Hepatocyte (in vitro differentiated cells): Measurements from ENCODE around the gene FAM221B. TPM values are rescaled to one million over a fixed set of nuclear protein-coding genes. Genes with fewer than 3 reads are reported as not detected.
A peak's percentile ranks its signal among the peaks of the same experiment; 100 is the strongest.

Experiments used
- DNase-seq: peaks from one replicate; pipeline ENCODE4 v3.0.0-alpha.2; 2016; ENCODE audit warnings: low spot score
- H2AFZ ChIP-seq: fragments of 200-600 bp; sonication (generic); 2 replicates; pipeline ENCODE4 v1.6.0; 2016; ENCODE audit warnings: antibody characterized with exemption, mild to moderate bottlenecking
- H3K27ac ChIP-seq: fragments of 200-600 bp; sonication (generic); 2 replicates; pipeline ENCODE4 v1.5.1; 2016; ENCODE audit warnings: mild to moderate bottlenecking
- H3K27me3 ChIP-seq: fragments of 200-600 bp; sonication (generic); 2 replicates; pipeline ENCODE4 v1.6.1; 2016
- H3K36me3 ChIP-seq: fragments of 200-600 bp; sonication (generic); replicated peaks from 2 replicates; pipeline ENCODE4 v1.5.1; 2016; ENCODE audit warnings: low read depth; ENCODE audit not compliant: insufficient read depth
- H3K4me1 ChIP-seq: fragments of 200-600 bp; sonication (generic); 2 replicates; pipeline ENCODE4 v1.5.1; 2016; ENCODE audit warnings: mild to moderate bottlenecking, moderate library complexity; ENCODE audit not compliant: insufficient read depth
- H3K4me2 ChIP-seq: fragments of 200-600 bp; sonication (generic); 2 replicates; pipeline ENCODE4 v1.6.0; 2016
- H3K4me3 ChIP-seq: fragments of 200-600 bp; sonication (generic); 2 replicates; pipeline ENCODE4 v1.5.1; 2016; ENCODE audit warnings: mild to moderate bottlenecking
- H3K79me2 ChIP-seq: fragments of 200-600 bp; sonication (generic); 2 replicates; pipeline ENCODE4 v1.6.0; 2017; ENCODE audit warnings: mild to moderate bottlenecking
- H3K9me2 ChIP-seq: fragments of 200-600 bp; sonication (generic); replicated peaks from 2 replicates; pipeline ENCODE4 v1.6.0; 2017; ENCODE audit warnings: mild to moderate bottlenecking; ENCODE audit not compliant: insufficient read depth
- H3K9me3 ChIP-seq: fragments of 200-600 bp; sonication (generic); 2 replicates; pipeline ENCODE4 v1.5.1; 2016; ENCODE audit warnings: low read depth, mild to moderate bottlenecking
- H4K20me1 ChIP-seq: fragments of 200-600 bp; sonication (generic); 2 replicates; pipeline ENCODE4 v1.6.0; 2016; ENCODE audit warnings: mild to moderate bottlenecking; ENCODE audit not compliant: insufficient read depth, poor library complexity, severe bottlenecking
- EZH2 ChIP-seq: fragments of 200-600 bp; sonication (generic); IDR thresholded peaks from 2 replicates; pipeline ENCODE4 v1.6.1; 2016; ENCODE audit warnings: antibody characterized with exemption, mild to moderate bottlenecking, borderline replicate concordance
- EZH2phosphoT487 ChIP-seq: fragments of 200-600 bp; sonication (generic); IDR thresholded peaks from one replicate; pipeline ENCODE4 v1.6.1; 2018; ENCODE audit warnings: antibody characterized with exemption, mild to moderate bottlenecking, low read depth, moderate library complexity; ENCODE audit not compliant: unreplicated experiment, severe bottlenecking
- WGBS: methylation state at CpG from one replicate; pipeline ENCODE4 v1.1.6; 2016; ENCODE audit warnings: low lambda C conversion rate; ENCODE audit errors: missing lambda C conversion rate; 5-methylcytosine and 5-hydroxymethylcytosine counted together
- polyA plus RNA-seq: library from polyadenylated mRNA; unstranded; fragments of >200 nt; fragmentation: Nextera tagmentation; extraction: Ambion mirVana; gene quantifications from 2 replicates; pipeline ENCODE4 v1.2.1, GENCODE V29; 2016
- total RNA-seq: library from RNA; depleted of rRNA; stranded (reverse); fragments of >200 nt; gene quantifications from 2 replicates; pipeline ENCODE4 v1.2.3, GENCODE V29; 2014
- TF ChIP-seq, protein P1 (sequence below): fragments of 200-600 bp; sonication (generic); IDR thresholded peaks from 2 replicates; pipeline ENCODE4 v1.5.1; 2016; ENCODE audit warnings: antibody characterized with exemption, mild to moderate bottlenecking; ENCODE audit not compliant: poor library complexity

FAM221B gene
- total and polyA plus RNA-seq, 2 experiments from 2014 or later = not detected

DNA sequence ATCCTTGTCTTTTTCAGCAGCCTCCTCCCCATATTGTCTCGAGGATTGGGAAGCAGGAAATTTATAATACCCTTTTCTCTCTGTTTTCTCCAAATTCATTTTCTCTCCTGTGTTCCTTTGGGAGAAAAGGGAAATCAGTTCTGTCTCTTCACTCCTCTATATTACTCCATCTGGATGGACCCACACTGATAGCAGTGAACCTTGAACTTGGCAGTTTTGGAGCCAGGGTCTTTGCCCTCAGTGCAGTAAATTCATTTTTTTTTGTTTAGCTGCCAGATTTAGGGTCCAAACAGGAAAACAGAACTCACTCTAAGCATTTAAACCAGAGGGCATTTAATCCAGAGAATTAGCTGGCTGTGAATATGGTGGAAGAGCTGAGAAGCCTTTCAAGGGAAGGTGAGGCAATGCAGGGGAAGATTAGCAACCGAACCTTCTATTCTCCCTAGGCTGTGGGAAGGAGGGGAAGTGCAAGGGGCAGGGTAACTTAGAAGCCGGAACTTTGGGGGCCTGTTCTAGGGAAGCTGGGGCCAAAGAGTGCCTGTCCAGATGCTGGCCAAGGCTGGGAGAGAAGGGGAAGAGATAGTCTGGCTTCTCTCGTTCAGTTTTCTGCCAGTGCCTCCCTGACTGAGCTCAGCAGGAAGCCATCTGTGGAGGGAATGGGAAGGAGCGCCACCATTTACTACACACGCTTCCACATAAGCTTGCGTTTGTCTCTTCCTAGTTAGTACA lies 53.5 kb downstream of the FAM221B start:
- Histone ChIP-seq H3K79me2 (peaks cover 5% of the 10 kb centered on the region), H3K27ac (no peak overlapping the region), H2AFZ (no peak overlapping the region), H4K20me1 (no peaks in the 10 kb centered on the region), H3K4me1 (peaks cover 11% of the 10 kb centered on the region), H3K4me3 (no peak overlapping the region), H3K9me2 (no peaks in the 10 kb centered on the region), H3K36me3 (no peaks in the 10 kb centered on the region), H3K27me3 (no peaks in the 10 kb centered on the region), H3K4me2 (no peak overlapping the region), H3K9me3 (no peaks in the 10 kb centered on the region)
- WGBS = 59% methylated on average over 7 of the region's 7 CpGs
- no peak for DNase-seq
- no peak for TF ChIP-seq EZH2
- TF ChIP-seq, protein P1, sequence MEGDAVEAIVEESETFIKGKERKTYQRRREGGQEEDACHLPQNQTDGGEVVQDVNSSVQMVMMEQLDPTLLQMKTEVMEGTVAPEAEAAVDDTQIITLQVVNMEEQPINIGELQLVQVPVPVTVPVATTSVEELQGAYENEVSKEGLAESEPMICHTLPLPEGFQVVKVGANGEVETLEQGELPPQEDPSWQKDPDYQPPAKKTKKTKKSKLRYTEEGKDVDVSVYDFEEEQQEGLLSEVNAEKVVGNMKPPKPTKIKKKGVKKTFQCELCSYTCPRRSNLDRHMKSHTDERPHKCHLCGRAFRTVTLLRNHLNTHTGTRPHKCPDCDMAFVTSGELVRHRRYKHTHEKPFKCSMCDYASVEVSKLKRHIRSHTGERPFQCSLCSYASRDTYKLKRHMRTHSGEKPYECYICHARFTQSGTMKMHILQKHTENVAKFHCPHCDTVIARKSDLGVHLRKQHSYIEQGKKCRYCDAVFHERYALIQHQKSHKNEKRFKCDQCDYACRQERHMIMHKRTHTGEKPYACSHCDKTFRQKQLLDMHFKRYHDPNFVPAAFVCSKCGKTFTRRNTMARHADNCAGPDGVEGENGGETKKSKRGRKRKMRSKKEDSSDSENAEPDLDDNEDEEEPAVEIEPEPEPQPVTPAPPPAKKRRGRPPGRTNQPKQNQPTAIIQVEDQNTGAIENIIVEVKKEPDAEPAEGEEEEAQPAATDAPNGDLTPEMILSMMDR = no peak
- no peak for TF ChIP-seq EZH2phosphoT487

DNA sequence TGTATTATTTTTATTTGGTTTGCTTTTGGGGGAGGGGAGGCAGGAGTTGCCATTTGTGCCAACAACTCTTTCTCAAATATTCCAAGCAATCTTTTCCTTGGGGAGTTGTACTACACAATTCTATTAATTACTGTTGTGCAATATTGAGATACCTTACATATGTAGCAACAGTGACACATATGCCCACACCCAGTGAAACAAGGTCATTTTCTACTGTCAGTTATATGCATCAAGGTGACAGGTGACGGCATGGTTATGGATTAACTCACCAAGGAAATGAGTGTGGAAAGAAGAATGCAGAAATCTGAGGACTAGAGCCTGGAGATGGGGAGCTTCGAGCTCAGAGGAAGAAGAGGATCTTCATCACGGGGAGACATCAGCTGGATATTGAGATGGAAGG lies 56.6 kb downstream of the FAM221B start:
- TF ChIP-seq EZH2 = no peak
- no peak for TF ChIP-seq EZH2phosphoT487
- TF ChIP-seq, protein P1 = no peak
- peak; percentile 49 for DNase-seq

DNA sequence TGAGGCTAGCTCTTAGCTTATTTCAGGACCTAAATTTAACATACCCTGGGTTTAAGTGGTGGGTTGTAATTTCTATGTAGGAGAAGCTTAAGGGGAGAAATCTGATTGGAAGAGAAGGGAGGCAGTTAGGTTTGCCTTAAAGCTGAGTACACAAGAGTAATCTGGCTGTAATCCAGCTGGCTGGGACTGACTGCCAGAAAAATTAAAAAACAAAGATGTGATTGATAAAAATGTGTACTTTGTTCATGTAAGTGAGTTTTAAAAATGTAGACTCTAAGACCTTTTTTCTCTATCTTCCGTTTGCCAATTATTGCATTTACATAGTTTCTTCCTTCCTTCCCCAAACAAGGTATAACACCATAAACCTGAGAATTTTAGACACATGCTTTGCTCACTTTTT lies 57.0 kb downstream of the FAM221B start:
- TF ChIP-seq, protein P1 = no peak
- no peaks in the 10 kb centered on the region for H3K9me2 ChIP-seq
- no peak overlapping the region for H3K4me3 ChIP-seq
- no peaks in the 10 kb centered on the region for H4K20me1 ChIP-seq
- H3K27ac ChIP-seq = peak overlapping the region; percentile 51
- H3K9me3 ChIP-seq = no peaks in the 10 kb centered on the region
- 55% methylated on average over 1 of the region's 1 CpG for WGBS
- DNase-seq = no peak
- peaks cover 14% of the 10 kb centered on the region for H3K79me2 ChIP-seq
- peaks cover 11% of the 10 kb centered on the region for H3K4me1 ChIP-seq
- peak overlapping the region; percentile 4 for H3K4me2 ChIP-seq
- no peaks in the 10 kb centered on the region for H3K36me3 ChIP-seq
- no peaks in the 10 kb centered on the region for H3K27me3 ChIP-seq
- H2AFZ ChIP-seq = no peak overlapping the region

More for the DNA sequence above, 56.6 kb downstream of the FAM221B start:
- peak overlapping the region; percentile 51 for H3K27ac ChIP-seq
- H3K4me2 ChIP-seq = no peak overlapping the region
- WGBS = 67% methylated on average over 3 of the region's 3 CpGs
- no peaks in the 10 kb centered on the region for H3K36me3 ChIP-seq
- H4K20me1 ChIP-seq = no peaks in the 10 kb centered on the region
- peaks cover 12% of the 10 kb centered on the region for H3K79me2 ChIP-seq
- H3K4me3 ChIP-seq = no peak overlapping the region
- peaks cover 11% of the 10 kb centered on the region for H3K4me1 ChIP-seq
- no peaks in the 10 kb centered on the region for H3K27me3 ChIP-seq
- no peaks in the 10 kb centered on the region for H3K9me3 ChIP-seq
- H2AFZ ChIP-seq = no peak overlapping the region
- H3K9me2 ChIP-seq = no peaks in the 10 kb centered on the region

DNA sequence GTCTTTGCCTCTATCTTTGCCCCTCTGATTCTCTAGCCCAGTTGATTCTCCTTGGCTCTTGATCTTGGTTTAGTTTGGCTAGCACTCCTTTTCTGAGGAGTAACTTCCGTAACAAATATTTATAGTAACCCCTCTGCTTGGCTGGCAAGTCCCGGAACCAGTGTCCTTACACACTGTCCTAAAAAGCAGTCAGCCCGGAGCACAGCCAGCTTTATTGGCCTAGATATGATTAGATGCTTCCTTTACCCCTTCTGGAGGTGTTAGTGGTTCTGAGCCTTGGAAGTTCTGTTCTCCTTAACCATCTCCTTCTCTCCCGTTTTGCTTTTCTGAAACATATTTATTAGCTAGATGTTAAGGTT lies 57.5 kb downstream of the FAM221B start:
- H3K4me2 ChIP-seq = peak overlapping the region; percentile 4
- peaks cover 11% of the 10 kb centered on the region for H3K4me1 ChIP-seq
- no peaks in the 10 kb centered on the region for H3K36me3 ChIP-seq
- peaks cover 19% of the 10 kb centered on the region for H3K79me2 ChIP-seq
- H4K20me1 ChIP-seq = no peaks in the 10 kb centered on the region
- H3K9me2 ChIP-seq = no peaks in the 10 kb centered on the region
- no peak for DNase-seq
- no peak overlapping the region for H3K4me3 ChIP-seq
- no peak overlapping the region for H2AFZ ChIP-seq
- H3K27me3 ChIP-seq = no peaks in the 10 kb centered on the region
- 45% methylated on average over 4 of the region's 4 CpGs for WGBS
- H3K9me3 ChIP-seq = no peaks in the 10 kb centered on the region
- TF ChIP-seq EZH2 = no peak
- TF ChIP-seq, protein P1 = no peak
- no peak for TF ChIP-seq EZH2phosphoT487
- H3K27ac ChIP-seq = peak overlapping the region; percentile 51
